HepG2 (cell line): ENCODE results near the gene OGT. TPM values are rescaled to one million over a fixed set of nuclear protein-coding genes. Genes with fewer than 3 reads are reported as not detected.
"Not testable (repeated sequence)": the region's sequence is repeated elsewhere in the genome, so short reads cannot be mapped to it uniquely, and the experiment has no call there.

Experiments used
- ATAC-seq: fragments of 200-7000 bp; cut with Tn5 transposase; 3 replicates; pipeline ENCODE4 v1.9.1; 2020; ENCODE audit warnings: mild to moderate bottlenecking, moderate library complexity
- BruUV-seq: library from RNA; stranded (reverse); fragments of 400-500 nt; replicated peaks from 2 replicates; lab custom pipeline; 2021; lab: Mats Ljungman, UMichigan
- CTCF ChIA-PET: fragments of 300-600 bp; formaldehyde crosslinking; extraction: SDS; loops from one replicate; lab custom pipeline; 2021; ENCODE audit warnings: low total read pairs, inconsistent platforms, low intra/inter-chr PET ratio; lab: Yijun Ruan, JAX
- POLR2A ChIA-PET: fragments of 350-600 bp; sonication (Branson Sonifier 250); formaldehyde crosslinking; loops from one replicate; lab custom pipeline; 2020; ENCODE audit warnings: antibody characterized with exemption, inconsistent platforms; lab: Yijun Ruan, JAX
- DNase-seq: peaks from one replicate; pipeline ENCODE4 v3.0.0-alpha.2; 2015; ENCODE audit warnings: low spot score
- FAIRE-seq: peaks from 3 replicates; lab custom pipeline; 2011; peaks lifted over from hg19 to GRCh38; lab: Jason Lieb, UNC
- H2AFZ ChIP-seq: one replicate; pipeline ENCODE4 v1.6.1; 2011; ENCODE audit warnings: low read length, inconsistent platforms
- H3K27ac ChIP-seq: fragments of 300-600 bp; 3 replicates; pipeline ENCODE4 v1.8.0; 2011; ENCODE audit warnings: mixed run types, mild to moderate bottlenecking, mixed read lengths, low read length, inconsistent platforms; ENCODE audit not compliant: insufficient read depth; ENCODE audit errors: extremely low read length
- H3K27me3 ChIP-seq, 2 experiments: fragments of 200-600 bp in 1 of 2; 2 replicates in 1 of 2; 3 replicates in 1 of 2; pipeline versions ENCODE4 v1.6.0 to v1.8.0; 2011; ENCODE audit warnings: low read length in 2 of 2, mild to moderate bottlenecking in 2 of 2, moderate library complexity in 2 of 2, inconsistent platforms in 1 of 2; ENCODE audit not compliant: insufficient read depth in 2 of 2, control insufficient read depth in 1 of 2
- H3K36me3 ChIP-seq, 2 experiments: fragments of 200-600 bp in 1 of 2; replicated peaks in 1 of 2; 2 replicates in 1 of 2; 3 replicates in 1 of 2; pipeline versions ENCODE4 v1.5.1 to v1.8.0; 2011; ENCODE audit warnings: low read length in 2 of 2, inconsistent platforms in 1 of 2; ENCODE audit not compliant: insufficient read depth in 2 of 2, control insufficient read depth in 1 of 2
- H3K4me1 ChIP-seq: 2 replicates; pipeline ENCODE4 v1.5.1; 2012; ENCODE audit warnings: low read length, inconsistent platforms; ENCODE audit not compliant: insufficient read depth
- H3K4me2 ChIP-seq: 2 replicates; pipeline ENCODE4 v1.6.0; 2011; ENCODE audit warnings: low read depth, low read length, inconsistent platforms
- H3K4me3 ChIP-seq, 3 experiments: fragments of 200-600 bp in 1 of 3; sonication (generic), shearing (Covaris generic) in 1 of 3; replicated peaks in 1 of 3; 2 replicates each; pipeline ENCODE4 v1.5.1; 2011 to 2016; ENCODE audit warnings: low read length in 3 of 3, inconsistent platforms in 2 of 3, low read depth in 2 of 3, mild to moderate bottlenecking in 2 of 3, control low read depth in 1 of 3, mixed read lengths in 1 of 3; ENCODE audit not compliant: insufficient read depth in 1 of 3
- H3K79me2 ChIP-seq: one replicate; pipeline ENCODE4 v1.6.1; 2011; ENCODE audit warnings: low read length, inconsistent platforms; ENCODE audit not compliant: insufficient read depth
- H3K9ac ChIP-seq: 2 replicates; pipeline ENCODE4 v1.6.0; 2011; ENCODE audit warnings: mild to moderate bottlenecking, low read depth, low read length, inconsistent platforms; ENCODE audit not compliant: insufficient read depth
- H3K9me3 ChIP-seq: 2 replicates; pipeline ENCODE4 v1.5.1; 2012; ENCODE audit warnings: mild to moderate bottlenecking, low read length
- H4K20me1 ChIP-seq: 2 replicates; pipeline ENCODE4 v1.6.0; 2011; ENCODE audit warnings: inconsistent platforms, mild to moderate bottlenecking, low read length, moderate library complexity; ENCODE audit not compliant: insufficient read depth
- HNF4A ChIP-seq: sonication (generic); formaldehyde crosslinking; IDR thresholded peaks from 2 replicates; pipeline ENCODE4 v1.4.0; 2020; ENCODE audit warnings: missing genetic modification reagents
- HNF4G ChIP-seq, 2 experiments: sonication (generic) in 1 of 2; formaldehyde crosslinking in 1 of 2; IDR thresholded peaks; 2 replicates each; pipeline versions ENCODE4 v1.4.0 to v1.6.1; 2011 to 2020; ENCODE audit warnings: borderline replicate concordance in 2 of 2, low read depth in 2 of 2, mild to moderate bottlenecking in 2 of 2, low read length in 1 of 2, missing genetic modification reagents in 1 of 2, moderate library complexity in 1 of 2
- ZBTB38 ChIP-seq: sonication (generic); formaldehyde crosslinking; IDR thresholded peaks from 2 replicates; pipeline ENCODE4 v1.5.1; 2020; ENCODE audit warnings: mild to moderate bottlenecking, missing genetic modification reagents
- WGBS: methylation state at CpG from one replicate; pipeline ENCODE4 v1.1.6; 2017; ENCODE audit warnings: low lambda C conversion rate; 5-methylcytosine and 5-hydroxymethylcytosine counted together
- in situ Hi-C: cut with HindIII; loops from 2 replicates; pipeline ENCODE4 v1.10.0; 2017; ENCODE audit warnings: low pct_unique_long_range_greater_than_20kb; ENCODE audit not compliant: extremely low pct_ligation_motif_present
- intact Hi-C: fragments of 100-400 bp; cut with micrococcal nuclease; formaldehyde crosslinking; loops from one replicate; pipeline ENCODE4 v1.10.0; 2022; ENCODE audit not compliant: unreplicated experiment
- polyA plus RNA-seq, 8 experiments: library from polyadenylated mRNA; depleted of rRNA in 3 of 8; stranded (reverse) in 7 of 8; unstranded in 1 of 8; fragments of >200 nt; fragmentation: Illumina TruSeq in 4 of 8; extraction: Trizol in 4 of 8; gene quantifications; 2 replicates each; pipeline versions ENCODE4 v1.2.1 to v1.2.3, GENCODE V29; 2011 to 2016; ENCODE audit warnings: low read depth in 4 of 8, missing spikeins in 1 of 8, mixed read lengths in 1 of 8; ENCODE audit not compliant: insufficient read depth in 1 of 8
- total RNA-seq, 5 experiments: library from RNA; depleted of rRNA; stranded (reverse); fragments of >200 nt; fragmentation: Illumina TruSeq; extraction: Trizol; gene quantifications; 2 replicates each; pipeline ENCODE4 v1.2.3, GENCODE V29; 2016; ENCODE audit warnings: low read depth in 1 of 5
- TF ChIP-seq, protein P1 (sequence below): sonication (generic); formaldehyde crosslinking; conservative IDR thresholded peaks from 2 replicates; pipeline ENCODE4 v1.8.1; 2023; ENCODE audit warnings: missing genetic modification reagents

OGT gene
- total and polyA plus RNA-seq, 2 of the 13 experiments (the other 11 are each of a cell fraction or from before 2014, with no cell fraction given) = 71.7 to 463 TPM

DNA sequence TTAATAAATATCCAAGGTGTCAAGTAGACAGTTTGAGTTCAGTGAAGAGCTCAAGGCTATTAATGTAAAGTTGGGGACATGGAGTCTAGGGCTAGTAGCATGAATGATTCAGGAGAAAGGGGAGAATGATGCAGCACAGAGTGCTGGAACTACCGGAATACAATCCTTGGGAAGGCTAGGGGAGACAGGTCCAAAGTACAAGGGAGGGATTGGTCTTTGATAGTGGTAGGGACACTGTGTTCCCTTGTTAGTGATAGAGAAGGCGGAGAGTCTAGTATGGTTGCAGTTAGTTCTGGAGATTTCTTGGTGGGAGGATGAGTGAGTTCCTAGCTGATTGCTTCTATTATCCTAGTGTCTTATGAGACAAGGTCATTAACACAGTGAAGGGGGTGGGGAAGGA, 54.0 kb downstream of the OGT start:
- Histone ChIP-seq H3K9ac (no peak overlapping the region), H3K4me1 (peaks cover 12% of the 10 kb centered on the region), H3K36me3 (no peaks in the 10 kb centered on the region)
- BruUV-seq = no TSS peak
- TF ChIP-seq HNF4G (IDR thresholded peaks at IDR 0.05; ENCODE audit: borderline replicate concordance, low read depth, low read length) (peak; percentile 44; the same call in 1 of the 2 replicates), HNF4G (CRISPR knock-in tag; IDR thresholded peaks at IDR 0.05; ENCODE audit: borderline replicate concordance, low read depth) (no peak), ZBTB38 (CRISPR knock-in tag) (no peak), HNF4A (CRISPR knock-in tag) (peak; percentile 74)
- TF ChIP-seq, protein P1, sequence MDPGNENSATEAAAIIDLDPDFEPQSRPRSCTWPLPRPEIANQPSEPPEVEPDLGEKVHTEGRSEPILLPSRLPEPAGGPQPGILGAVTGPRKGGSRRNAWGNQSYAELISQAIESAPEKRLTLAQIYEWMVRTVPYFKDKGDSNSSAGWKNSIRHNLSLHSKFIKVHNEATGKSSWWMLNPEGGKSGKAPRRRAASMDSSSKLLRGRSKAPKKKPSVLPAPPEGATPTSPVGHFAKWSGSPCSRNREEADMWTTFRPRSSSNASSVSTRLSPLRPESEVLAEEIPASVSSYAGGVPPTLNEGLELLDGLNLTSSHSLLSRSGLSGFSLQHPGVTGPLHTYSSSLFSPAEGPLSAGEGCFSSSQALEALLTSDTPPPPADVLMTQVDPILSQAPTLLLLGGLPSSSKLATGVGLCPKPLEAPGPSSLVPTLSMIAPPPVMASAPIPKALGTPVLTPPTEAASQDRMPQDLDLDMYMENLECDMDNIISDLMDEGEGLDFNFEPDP = no peak
- TF ChIP-seq, all 625 proteins: peak for 2
- FAIRE-seq (peak; percentile 89), ATAC-seq (peak; percentile 98), DNase-seq (peak; percentile 69)
- Histone ChIP-seq H3K79me2 (no peaks in the 10 kb centered on the region), H2AFZ (no peak overlapping the region), H3K9me3 (no peaks in the 10 kb centered on the region), H3K4me3 (no peak overlapping the region), H3K27me3 (no peaks in the 10 kb centered on the region), H3K4me2 (no peak overlapping the region), H4K20me1 (no peaks in the 10 kb centered on the region), H3K27ac (no peak overlapping the region)
- POLR2A ChIA-PET = no interaction called here
- in situ Hi-C loops (no loop called here), intact Hi-C loops (no loop called here)
- CTCF ChIA-PET = no interaction called here
- WGBS = 19% methylated on average over 2 of the region's 2 CpGs

DNA sequence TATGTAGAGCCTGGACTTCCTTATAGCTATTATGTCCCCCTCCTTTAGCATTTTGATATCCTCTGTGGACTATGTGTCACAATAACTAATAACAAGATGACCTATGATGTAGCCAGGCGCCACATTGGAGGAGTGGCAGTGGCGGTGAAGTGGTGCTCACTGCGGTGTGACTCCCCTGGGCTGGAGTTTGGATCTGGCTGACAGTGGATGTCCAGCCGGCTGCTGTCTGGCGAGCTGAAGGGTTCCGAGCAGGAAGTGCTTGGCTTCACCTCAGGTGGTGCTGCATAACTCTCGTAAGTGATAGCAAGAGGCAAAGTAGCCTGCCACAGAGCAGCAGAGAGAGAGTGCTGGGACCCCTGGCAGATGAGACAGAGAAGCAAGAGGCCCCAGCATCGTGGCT, 60.3 kb downstream of the OGT start:
- BruUV-seq, H3K27me3 ChIP-seq, H3K27ac ChIP-seq, H3K79me2 ChIP-seq, H3K9ac ChIP-seq, intact Hi-C loops, H3K4me2 ChIP-seq, H3K9me3 ChIP-seq, H2AFZ ChIP-seq, ATAC-seq, CTCF ChIA-PET, H3K4me1 ChIP-seq, DNase-seq, FAIRE-seq, in situ Hi-C loops, H3K36me3 ChIP-seq, H4K20me1 ChIP-seq, H3K4me3 ChIP-seq, POLR2A ChIA-PET: not testable (repeated sequence)
- WGBS = 90% methylated on average over 5 of the region's 8 CpGs
